Liver (tissue), 9 donors: ENCODE data around the gene ELK4. TPM values are rescaled to one million over a fixed set of nuclear protein-coding genes. Genes with fewer than 3 reads are reported as not detected.
A peak's percentile ranks its signal among the peaks of the same experiment; 100 is the strongest.

ENCODE experiments used
- DNase-seq: peaks from one replicate; pipeline ENCODE4 v3.0.0-alpha.2; 2017; ENCODE audit warnings: low spot score
- H3K27ac ChIP-seq, 2 donors: one replicate each; pipeline ENCODE4 v1.7.0; 2013; ENCODE audit warnings: inconsistent platforms in 2 of 2, low read length in 2 of 2, control low read depth in 1 of 2, low read depth in 1 of 2, mild to moderate bottlenecking in 1 of 2
- H3K27me3 ChIP-seq, 4 donors: one replicate each; pipeline versions ENCODE4 v1.6.1 to v1.7.0; 2013; ENCODE audit warnings: low read length in 3 of 4, inconsistent platforms in 1 of 4, mild to moderate bottlenecking in 1 of 4, moderate library complexity in 1 of 4; ENCODE audit not compliant: control insufficient read depth in 4 of 4, insufficient read depth in 4 of 4
- H3K36me3 ChIP-seq, 4 donors: one replicate each; pipeline versions ENCODE4 v1.6.1 to v1.7.0; 2013; ENCODE audit warnings: low read length in 3 of 4, mild to moderate bottlenecking in 3 of 4, low read depth in 1 of 4, moderate library complexity in 1 of 4; ENCODE audit not compliant: control insufficient read depth in 4 of 4, insufficient read depth in 3 of 4
- H3K4me1 ChIP-seq, 4 donors: one replicate each; pipeline versions ENCODE4 v1.6.1 to v1.7.0; 2013; ENCODE audit warnings: low read length in 3 of 4, mild to moderate bottlenecking in 3 of 4, moderate library complexity in 1 of 4; ENCODE audit not compliant: control insufficient read depth in 4 of 4, insufficient read depth in 4 of 4
- H3K4me3 ChIP-seq, 3 donors: one replicate each; pipeline versions ENCODE4 v1.6.1 to v1.7.0; 2013; ENCODE audit warnings: low read length in 3 of 3, control low read depth in 1 of 3, low read depth in 1 of 3, mild to moderate bottlenecking in 1 of 3
- H3K9ac ChIP-seq, 2 donors: one replicate each; pipeline ENCODE4 v1.7.0; 2013; ENCODE audit warnings: low read length in 2 of 2, mild to moderate bottlenecking in 2 of 2, moderate library complexity in 2 of 2, control low read depth in 1 of 2, low read depth in 1 of 2
- H3K9me3 ChIP-seq, 4 donors: one replicate each; pipeline versions ENCODE4 v1.6.1 to v1.7.0; 2013; ENCODE audit warnings: low read length in 3 of 4; ENCODE audit not compliant: control insufficient read depth in 4 of 4
- EGR1 ChIP-seq, 2 donors: IDR thresholded peaks; 2 replicates each; pipeline ENCODE4 v1.6.1; 2016 to 2018; ENCODE audit warnings: antibody characterized with exemption in 2 of 2, low read depth in 2 of 2
- JUND ChIP-seq, 2 donors: IDR thresholded peaks; 2 replicates each; pipeline ENCODE4 v1.6.1; 2016; ENCODE audit warnings: antibody characterized with exemption in 2 of 2
- NR2F2 ChIP-seq: IDR thresholded peaks from 2 replicates; pipeline ENCODE4 v1.6.1; 2016; ENCODE audit warnings: antibody characterized with exemption
- RAD21 ChIP-seq, 2 donors: IDR thresholded peaks; 2 replicates each; pipeline ENCODE4 v1.6.1; 2016; ENCODE audit warnings: antibody characterized with exemption in 2 of 2, mild to moderate bottlenecking in 2 of 2
- RXRA ChIP-seq, 2 donors: IDR thresholded peaks; 2 replicates each; pipeline ENCODE4 v1.6.1; 2017 to 2018; ENCODE audit warnings: antibody characterized with exemption in 2 of 2, mild to moderate bottlenecking in 1 of 2
- SP1 ChIP-seq: IDR thresholded peaks from 2 replicates; pipeline ENCODE4 v1.6.1; 2018; ENCODE audit warnings: antibody characterized with exemption, mild to moderate bottlenecking
- TAF1 ChIP-seq: conservative IDR thresholded peaks from 2 replicates; pipeline ENCODE4 v1.6.1; 2016; ENCODE audit warnings: antibody characterized with exemption, mild to moderate bottlenecking
- YY1 ChIP-seq: IDR thresholded peaks from 2 replicates; pipeline ENCODE4 v1.6.1; 2016; ENCODE audit warnings: antibody characterized with exemption, mild to moderate bottlenecking
- WGBS: extraction: QIAGEN DNeasy Blood & Tissue Kit; methylation state at CpG from one replicate; pipeline ENCODE4 v1.1.7; 2013; 5-methylcytosine and 5-hydroxymethylcytosine counted together
- polyA plus RNA-seq, 2 donors: library from polyadenylated mRNA; stranded (reverse) in 1 of 2; unstranded in 1 of 2; fragments of 200-250 nt in 1 of 2; fragments of >200 nt in 1 of 2; fragmentation: Nextera tagmentation in 1 of 2; extraction: Ambion mirVana in 1 of 2; gene quantifications; one replicate each; pipeline versions ENCODE4 v1.2.1 to v1.2.3, GENCODE V29; 2013 to 2015
- total RNA-seq, 2 donors: library from RNA; depleted of rRNA; stranded (reverse); fragments of >200 nt; gene quantifications; one replicate each; pipeline ENCODE4 v1.2.3, GENCODE V29; 2014
- TF ChIP-seq, protein P1 (sequence below): IDR thresholded peaks from 2 replicates; pipeline ENCODE4 v1.6.1; 2016; ENCODE audit warnings: antibody characterized with exemption
- TF ChIP-seq, protein P2 (sequence below): IDR thresholded peaks from 2 replicates; pipeline ENCODE4 v1.6.1; 2016; ENCODE audit warnings: antibody characterized with exemption, mild to moderate bottlenecking
- donor health status: healthy.
- donor health status: healthy.
- donor health status: healthy.
- donor health status: healthy.
- donor health status: healthy.

Gene ELK4
- total and polyA plus RNA-seq, 4 donors: 3.5 to 20.2 (median 6.9) TPM

DNA sequence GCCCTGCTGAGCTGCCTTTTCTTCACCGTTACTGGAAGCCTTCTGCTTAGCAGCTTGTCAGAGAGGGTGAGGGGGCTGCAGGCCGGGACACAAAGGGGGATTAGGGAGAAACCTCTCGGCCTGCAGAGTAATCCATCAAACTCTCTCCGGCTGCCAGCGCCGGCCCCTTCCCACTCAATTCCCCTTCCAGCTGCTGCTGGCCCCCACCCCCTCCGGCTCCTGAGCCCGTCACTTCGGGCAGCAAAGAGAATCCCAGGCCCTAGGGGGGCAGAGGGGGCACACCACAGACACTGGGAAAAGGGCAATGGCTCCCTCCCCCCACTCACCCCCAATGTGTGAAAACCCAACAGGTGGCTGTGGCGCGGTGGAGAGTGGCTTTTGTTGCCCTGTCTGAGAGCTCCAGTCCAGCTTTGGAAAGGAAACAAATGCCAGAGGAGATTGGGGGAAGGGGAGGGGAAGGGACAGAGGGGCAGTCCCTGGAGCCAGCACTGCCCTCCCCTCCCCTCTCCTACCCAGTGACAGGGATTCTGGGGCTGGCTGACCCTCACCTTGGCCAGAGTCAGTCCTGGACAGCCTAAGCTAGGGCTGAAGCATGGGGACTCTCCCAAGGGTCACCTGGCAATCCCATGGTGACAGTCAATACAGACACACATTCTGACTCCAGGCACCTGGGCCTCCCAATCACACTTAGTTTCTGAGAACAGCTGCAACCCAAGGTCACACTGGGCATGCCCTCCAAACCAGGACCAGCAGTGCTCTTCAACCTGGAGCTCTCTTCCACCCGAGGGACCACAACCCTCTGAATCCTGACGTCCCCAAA lies 39.0 kb upstream of the ELK4 start (continued):
- TF ChIP-seq, protein P1, sequence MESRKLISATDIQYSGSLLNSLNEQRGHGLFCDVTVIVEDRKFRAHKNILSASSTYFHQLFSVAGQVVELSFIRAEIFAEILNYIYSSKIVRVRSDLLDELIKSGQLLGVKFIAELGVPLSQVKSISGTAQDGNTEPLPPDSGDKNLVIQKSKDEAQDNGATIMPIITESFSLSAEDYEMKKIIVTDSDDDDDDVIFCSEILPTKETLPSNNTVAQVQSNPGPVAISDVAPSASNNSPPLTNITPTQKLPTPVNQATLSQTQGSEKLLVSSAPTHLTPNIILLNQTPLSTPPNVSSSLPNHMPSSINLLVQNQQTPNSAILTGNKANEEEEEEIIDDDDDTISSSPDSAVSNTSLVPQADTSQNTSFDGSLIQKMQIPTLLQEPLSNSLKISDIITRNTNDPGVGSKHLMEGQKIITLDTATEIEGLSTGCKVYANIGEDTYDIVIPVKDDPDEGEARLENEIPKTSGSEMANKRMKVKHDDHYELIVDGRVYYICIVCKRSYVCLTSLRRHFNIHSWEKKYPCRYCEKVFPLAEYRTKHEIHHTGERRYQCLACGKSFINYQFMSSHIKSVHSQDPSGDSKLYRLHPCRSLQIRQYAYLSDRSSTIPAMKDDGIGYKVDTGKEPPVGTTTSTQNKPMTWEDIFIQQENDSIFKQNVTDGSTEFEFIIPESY: no peak

DNA sequence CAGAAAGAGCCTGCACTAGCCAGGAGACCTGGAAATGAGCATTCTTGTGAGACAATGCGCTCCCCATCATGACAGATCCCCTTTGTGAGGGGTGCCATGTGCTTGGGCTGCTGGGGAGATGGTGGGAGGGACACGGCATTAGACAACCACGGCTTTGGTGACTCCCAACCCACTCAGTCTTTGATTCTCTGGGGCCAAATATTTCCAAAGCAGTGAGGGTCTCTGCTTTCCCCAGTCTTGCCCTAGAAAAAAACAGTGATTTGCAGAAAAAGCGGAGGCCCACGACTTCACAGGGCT lies 38.3 kb upstream of the ELK4 start:
- Histone ChIP-seq H3K4me3 (peak overlapping the region; percentile 13 to 51 (median 22)), H3K27me3 (no peaks in the 10 kb centered on the region), H3K27ac (peak overlapping the region; percentile 84), H3K4me1 (peaks cover 48 to 91% (median 77%) of the 10 kb centered on the region in 4 donors), H3K9ac (peak overlapping the region; percentile 15 to 75), H3K36me3 (no peaks in the 10 kb centered on the region), H3K9me3 (no peaks in the 10 kb centered on the region)
- 58% methylated on average over 5 of the region's 5 CpGs for WGBS
- no peak for TF ChIP-seq YY1
- TF ChIP-seq, protein P1: no peak
- TF ChIP-seq JUND (IDR thresholded peaks at IDR 0.05): no peak
- TF ChIP-seq TAF1: no peak
- TF ChIP-seq RAD21 (IDR thresholded peaks at IDR 0.05): no peak
- TF ChIP-seq EGR1 (IDR thresholded peaks at IDR 0.05; ENCODE audit: low read depth in 2 of 2): no peak
- no peak for TF ChIP-seq SP1
- no peak for TF ChIP-seq RXRA (IDR thresholded peaks at IDR 0.05)
- no peak for TF ChIP-seq NR2F2
- DNase-seq: no peak

DNA sequence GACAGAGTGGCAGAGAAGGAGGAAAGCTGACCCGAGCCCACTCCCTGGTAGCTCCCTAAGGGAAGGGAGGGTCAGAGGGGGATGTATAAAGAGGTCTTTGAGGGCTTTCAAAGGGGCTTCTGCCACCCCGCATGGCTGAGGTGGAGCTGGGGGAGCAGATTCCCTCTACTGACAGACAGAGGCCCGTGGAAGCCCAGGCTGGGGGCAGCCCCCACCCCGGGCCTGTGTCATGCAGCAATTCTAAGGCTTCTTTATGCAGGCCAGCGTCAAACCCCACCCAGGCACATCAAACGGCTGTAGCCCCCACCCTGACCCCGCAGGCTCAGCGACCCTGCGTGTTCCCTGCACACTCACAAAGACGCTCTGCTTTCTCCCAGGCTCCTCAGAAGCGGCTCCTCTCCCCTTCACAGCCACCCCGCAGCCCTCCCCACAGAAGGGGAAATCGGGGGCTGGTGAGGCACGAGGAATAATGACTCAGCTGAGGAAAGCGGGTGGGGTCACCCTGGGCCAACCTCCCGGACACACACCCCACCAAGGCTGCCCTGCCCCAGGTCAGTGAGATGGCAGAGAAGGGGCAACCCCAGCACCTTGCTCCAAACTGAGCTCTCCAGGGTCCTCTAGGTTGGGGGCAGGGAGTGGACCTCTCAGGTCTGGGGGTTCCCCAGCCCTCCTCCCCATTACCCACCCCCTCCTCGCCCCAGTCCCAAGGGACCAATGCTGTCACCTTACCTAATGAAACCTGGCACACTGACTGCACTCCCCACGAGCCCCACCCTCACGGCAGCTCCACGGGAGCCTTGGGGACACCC lies 37.7 kb upstream of the ELK4 start:
- H3K4me3 ChIP-seq: peak overlapping the region in 2 of 3 donors; percentile 22 to 49
- no peak for TF ChIP-seq JUND (IDR thresholded peaks at IDR 0.05)
- TF ChIP-seq, protein P2, sequence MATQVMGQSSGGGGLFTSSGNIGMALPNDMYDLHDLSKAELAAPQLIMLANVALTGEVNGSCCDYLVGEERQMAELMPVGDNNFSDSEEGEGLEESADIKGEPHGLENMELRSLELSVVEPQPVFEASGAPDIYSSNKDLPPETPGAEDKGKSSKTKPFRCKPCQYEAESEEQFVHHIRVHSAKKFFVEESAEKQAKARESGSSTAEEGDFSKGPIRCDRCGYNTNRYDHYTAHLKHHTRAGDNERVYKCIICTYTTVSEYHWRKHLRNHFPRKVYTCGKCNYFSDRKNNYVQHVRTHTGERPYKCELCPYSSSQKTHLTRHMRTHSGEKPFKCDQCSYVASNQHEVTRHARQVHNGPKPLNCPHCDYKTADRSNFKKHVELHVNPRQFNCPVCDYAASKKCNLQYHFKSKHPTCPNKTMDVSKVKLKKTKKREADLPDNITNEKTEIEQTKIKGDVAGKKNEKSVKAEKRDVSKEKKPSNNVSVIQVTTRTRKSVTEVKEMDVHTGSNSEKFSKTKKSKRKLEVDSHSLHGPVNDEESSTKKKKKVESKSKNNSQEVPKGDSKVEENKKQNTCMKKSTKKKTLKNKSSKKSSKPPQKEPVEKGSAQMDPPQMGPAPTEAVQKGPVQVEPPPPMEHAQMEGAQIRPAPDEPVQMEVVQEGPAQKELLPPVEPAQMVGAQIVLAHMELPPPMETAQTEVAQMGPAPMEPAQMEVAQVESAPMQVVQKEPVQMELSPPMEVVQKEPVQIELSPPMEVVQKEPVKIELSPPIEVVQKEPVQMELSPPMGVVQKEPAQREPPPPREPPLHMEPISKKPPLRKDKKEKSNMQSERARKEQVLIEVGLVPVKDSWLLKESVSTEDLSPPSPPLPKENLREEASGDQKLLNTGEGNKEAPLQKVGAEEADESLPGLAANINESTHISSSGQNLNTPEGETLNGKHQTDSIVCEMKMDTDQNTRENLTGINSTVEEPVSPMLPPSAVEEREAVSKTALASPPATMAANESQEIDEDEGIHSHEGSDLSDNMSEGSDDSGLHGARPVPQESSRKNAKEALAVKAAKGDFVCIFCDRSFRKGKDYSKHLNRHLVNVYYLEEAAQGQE: no peak
- H3K4me1 ChIP-seq: peaks cover 50 to 91% (median 77%) of the 10 kb centered on the region in 4 donors
- H3K9me3 ChIP-seq: no peaks in the 10 kb centered on the region
- H3K36me3 ChIP-seq: no peaks in the 10 kb centered on the region
- no peaks in the 10 kb centered on the region for H3K27me3 ChIP-seq
- 44% methylated on average over 20 of the region's 20 CpGs for WGBS
- DNase-seq: no peak
- H3K9ac ChIP-seq: peak overlapping the region in 1 of 2 donors; percentile 75
- peak overlapping the region; percentile 84 for H3K27ac ChIP-seq
